ENCODE results near the gene TCAF1.

Gene TCAF1

DNA sequence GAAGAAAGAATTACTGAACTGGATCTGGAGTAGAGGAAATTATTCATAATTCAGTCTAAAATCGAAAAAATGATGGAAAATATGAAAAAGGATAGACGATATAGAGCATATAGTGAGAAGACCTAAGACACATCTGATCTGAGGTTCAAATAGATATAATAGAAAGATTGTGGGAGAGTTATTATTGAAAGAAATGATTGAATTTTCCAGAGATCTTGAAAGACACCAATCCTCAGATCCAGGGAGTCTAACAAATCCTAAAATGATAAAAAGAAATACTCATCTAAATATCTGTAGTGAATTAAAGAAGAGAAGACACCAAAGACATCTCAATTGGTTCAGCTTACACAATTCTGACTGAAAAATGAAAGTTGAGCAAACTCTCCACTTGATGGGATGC lies 12.9 kb downstream of the TCAF1 start:
- TF ChIP-seq, protein P1, sequence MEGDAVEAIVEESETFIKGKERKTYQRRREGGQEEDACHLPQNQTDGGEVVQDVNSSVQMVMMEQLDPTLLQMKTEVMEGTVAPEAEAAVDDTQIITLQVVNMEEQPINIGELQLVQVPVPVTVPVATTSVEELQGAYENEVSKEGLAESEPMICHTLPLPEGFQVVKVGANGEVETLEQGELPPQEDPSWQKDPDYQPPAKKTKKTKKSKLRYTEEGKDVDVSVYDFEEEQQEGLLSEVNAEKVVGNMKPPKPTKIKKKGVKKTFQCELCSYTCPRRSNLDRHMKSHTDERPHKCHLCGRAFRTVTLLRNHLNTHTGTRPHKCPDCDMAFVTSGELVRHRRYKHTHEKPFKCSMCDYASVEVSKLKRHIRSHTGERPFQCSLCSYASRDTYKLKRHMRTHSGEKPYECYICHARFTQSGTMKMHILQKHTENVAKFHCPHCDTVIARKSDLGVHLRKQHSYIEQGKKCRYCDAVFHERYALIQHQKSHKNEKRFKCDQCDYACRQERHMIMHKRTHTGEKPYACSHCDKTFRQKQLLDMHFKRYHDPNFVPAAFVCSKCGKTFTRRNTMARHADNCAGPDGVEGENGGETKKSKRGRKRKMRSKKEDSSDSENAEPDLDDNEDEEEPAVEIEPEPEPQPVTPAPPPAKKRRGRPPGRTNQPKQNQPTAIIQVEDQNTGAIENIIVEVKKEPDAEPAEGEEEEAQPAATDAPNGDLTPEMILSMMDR (IDR thresholded peaks at IDR 0.05; ENCODE audit: extremely low read depth, missing control alignments): no peak
- DNase-seq (ENCODE audit: low spot score): no peak

DNA sequence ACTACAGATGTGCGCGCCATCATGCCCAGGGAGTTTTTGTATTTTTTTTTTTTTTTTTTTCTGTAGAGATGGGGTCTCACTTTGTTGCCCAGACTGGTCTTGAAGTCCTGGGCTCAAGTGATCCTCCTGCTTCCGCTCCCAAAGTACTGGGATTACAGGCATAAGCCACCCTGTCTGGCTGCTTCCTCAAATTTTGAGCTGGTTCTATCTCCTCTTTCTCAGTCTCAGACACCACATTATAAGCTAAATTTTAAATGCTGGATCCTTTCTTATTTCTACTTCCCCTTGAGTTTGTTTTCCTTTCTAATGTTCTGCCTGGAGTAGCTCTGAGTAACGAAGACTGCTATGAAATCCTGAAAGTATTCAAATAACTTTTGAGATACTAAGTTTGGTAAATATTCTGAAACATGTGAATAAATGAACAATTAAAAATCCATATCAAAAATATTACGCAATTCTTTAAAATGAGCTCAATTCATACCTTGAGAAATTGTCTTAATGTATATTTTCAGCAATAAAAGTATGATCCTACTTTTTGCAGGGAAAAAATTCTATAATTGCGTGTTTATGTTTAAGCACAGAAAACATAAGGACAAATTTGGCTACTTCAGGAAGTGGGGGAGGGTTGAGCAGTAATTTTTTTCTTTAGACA lies 15.0 kb downstream of the TCAF1 start:
- TF ChIP-seq, protein P1 (IDR thresholded peaks at IDR 0.05; ENCODE audit: extremely low read depth, missing control alignments): no peak

DNA sequence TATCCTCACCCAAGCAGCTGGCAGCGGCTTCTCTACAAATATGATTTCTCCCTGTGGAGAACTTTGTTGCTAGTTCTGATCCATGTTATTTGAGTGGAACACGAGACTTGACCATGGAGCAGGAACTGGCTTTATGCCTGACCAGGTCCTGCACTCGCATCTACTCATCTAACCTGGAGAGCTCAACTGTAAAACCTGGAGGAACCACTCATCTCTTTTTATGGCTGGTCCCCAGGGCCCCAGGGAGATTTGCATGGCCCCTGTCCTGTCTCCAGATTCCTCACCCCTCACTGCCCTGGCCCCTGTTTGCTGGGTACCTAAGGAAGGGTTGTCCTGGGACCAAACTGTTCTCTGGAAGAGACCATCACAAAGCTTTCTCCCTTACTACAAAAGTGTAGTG lies 16.0 kb downstream of the TCAF1 start:
- TF ChIP-seq, protein P1 (IDR thresholded peaks at IDR 0.05; ENCODE audit: extremely low read depth, missing control alignments): no peak
- no peak for DNase-seq (ENCODE audit: low spot score)

More for the DNA sequence above, 15.0 kb downstream of the TCAF1 start:
- no peak for DNase-seq (ENCODE audit: low spot score)

DNA sequence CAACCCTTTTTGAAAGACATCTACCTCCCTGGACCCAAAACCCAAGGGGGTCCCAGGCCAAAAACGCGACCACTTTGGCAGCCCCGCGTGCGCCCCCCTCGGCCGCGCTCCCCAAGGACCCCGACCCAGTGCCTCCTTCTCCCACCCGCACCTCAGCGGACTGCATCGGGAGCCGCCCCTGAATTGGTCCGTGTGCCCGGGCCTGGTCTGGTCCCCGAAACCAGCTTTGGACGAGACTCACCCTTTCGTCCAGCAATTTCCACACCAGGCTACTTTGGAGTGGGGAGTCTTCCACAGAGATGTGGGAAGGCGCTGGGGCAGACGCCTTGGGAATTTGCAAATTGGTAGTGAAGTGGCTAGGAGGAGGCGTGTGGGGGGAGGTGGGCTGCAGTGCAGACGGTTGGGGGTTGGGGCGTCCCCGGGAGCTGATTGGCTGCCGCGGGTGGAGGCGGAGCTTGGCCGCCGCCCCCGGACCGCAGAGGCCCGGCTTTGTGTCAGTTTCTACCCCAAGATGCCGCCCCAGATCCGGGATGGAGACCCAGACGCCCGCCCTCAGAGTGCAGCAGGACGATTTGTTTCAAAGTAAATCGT lies 16.9 kb downstream of the TCAF1 start:
- peak; percentile 89 for DNase-seq (ENCODE audit: low spot score)
- TF ChIP-seq, protein P1 (IDR thresholded peaks at IDR 0.05; ENCODE audit: extremely low read depth, missing control alignments): no peak

DNA sequence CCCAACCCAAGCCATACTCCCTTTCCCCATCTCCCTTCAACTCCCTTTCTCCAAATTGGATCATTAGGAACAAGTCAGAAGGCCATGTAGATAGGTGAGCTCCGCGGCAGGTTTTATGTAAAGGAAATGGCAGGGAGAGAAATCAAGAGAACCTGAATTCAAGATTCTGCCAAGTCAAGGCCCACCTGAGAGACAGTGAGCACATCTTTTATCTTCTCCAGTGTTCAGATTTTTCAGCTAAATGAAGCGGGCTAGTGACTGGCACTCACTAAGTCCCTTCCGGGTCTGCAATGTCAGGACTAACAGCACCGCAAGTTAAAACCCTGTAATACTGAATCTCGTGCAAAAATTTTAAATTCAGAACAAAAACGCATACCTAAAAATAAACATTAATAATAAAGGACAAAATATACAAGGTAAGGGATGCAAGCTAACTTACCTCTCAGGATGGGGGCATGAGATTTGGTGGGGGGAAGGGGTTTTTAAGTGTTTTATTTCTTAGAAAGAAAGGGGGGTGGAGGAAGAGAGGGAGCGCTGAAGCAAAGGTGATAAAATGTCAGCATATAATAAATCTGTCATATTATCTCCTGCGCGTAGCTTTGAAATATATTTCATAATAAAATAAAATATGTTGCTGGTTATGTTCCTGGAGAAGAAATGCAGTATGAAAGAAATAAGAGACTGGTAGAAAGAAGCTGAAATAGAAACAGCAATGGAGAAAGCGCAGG lies 17.6 kb downstream of the TCAF1 start:
- TF ChIP-seq, protein P1 (IDR thresholded peaks at IDR 0.05; ENCODE audit: extremely low read depth, missing control alignments): no peak
- DNase-seq (ENCODE audit: low spot score): no peak

DNA sequence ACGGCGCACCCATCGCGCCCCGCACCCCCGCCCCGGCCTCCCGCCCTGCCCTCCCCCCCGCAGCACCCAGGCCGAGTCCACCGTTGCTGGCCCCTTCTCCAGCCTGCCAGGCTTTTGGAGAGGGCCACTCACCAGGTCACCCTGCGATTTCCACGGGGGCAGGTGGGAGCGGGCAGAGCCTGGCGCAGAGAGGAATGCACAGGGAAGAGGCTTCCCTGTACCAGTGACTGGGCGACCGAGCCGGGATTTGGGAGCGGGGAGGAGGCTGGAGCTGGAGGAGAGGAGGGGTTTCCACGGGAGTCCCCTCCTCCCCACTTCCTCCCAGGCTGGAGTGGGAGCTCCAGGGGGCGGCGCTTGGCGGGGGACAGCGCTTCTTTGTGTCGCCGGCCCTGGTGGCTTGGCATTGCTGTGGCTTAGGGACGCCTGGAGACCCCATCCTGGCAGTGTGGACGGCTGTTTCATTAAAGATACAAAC lies 19.3 kb downstream of the TCAF1 start:
- peak; percentile 49 for DNase-seq (ENCODE audit: low spot score)
- TF ChIP-seq, protein P1 (IDR thresholded peaks at IDR 0.05; ENCODE audit: extremely low read depth, missing control alignments): no peak

DNA sequence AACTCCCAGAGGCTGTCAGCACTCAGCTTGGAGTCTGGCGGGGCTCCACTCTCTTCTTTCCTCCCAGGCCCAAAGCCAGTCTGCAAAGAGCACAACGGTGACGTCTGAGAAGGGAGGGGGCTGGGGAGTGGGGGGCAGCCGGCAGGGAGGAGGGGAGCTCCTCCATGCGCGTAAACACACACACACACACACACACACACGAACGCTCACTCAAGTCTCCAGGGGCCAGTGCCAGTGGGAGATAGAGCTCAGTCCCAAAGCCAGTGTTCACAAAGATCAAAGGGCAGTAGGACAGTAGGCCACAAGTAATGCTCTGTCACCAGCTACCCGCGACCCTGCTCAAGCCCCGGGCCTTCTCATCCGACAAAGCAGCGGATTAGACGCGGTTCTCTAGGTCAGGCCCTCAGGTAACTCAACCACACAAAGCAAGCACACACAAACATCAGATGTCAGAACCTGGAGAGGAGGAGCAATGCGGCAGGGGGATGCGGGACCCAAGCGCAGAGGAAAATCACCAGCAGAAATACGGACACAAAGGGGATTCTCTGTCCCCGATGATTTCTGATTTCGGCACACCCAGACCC lies 19.9 kb downstream of the TCAF1 start:
- DNase-seq (ENCODE audit: low spot score): peak; percentile 25
- TF ChIP-seq, protein P1 (IDR thresholded peaks at IDR 0.05; ENCODE audit: extremely low read depth, missing control alignments): no peak
